HG02981 (cell line): ENCODE measurements around the gene C1RL.
A peak's percentile ranks its signal among the peaks of the same experiment; 100 is the strongest.

Experiments used
- ATAC-seq: cut with Tn5 transposase; IDR thresholded peaks from one replicate; pipeline ENCODE4 v1.9.1; 2021; ENCODE audit warnings: mild to moderate bottlenecking, moderate library complexity; ENCODE audit not compliant: unreplicated experiment

The C1RL gene

GRCh38 chr12:7139200-7139599, 30.2 kb upstream of the C1RL start:
- no peak for ATAC-seq

- no peak for ATAC-seq
These were observed 28.9 kb upstream of the C1RL start for GRCh38 chr12:7137908-7138307.

- no peak for ATAC-seq
These were observed 27.7 kb upstream of the C1RL start for GRCh38 chr12:7136676-7137075.

GRCh38 chr12:7136071-7136470, 27.1 kb upstream of the C1RL start:
- ATAC-seq = no peak

GRCh38 chr12:7134396-7135166, 25.6 kb upstream of the C1RL start:
- ATAC-seq = no peak

GRCh38 chr12:7131502-7131866, 22.5 kb upstream of the C1RL start:
- no peak for ATAC-seq

GRCh38 chr12:7130701-7131501, 21.9 kb upstream of the C1RL start:
- ATAC-seq = peak; percentile 41

GRCh38 chr12:7129872-7130691, 21.1 kb upstream of the C1RL start, which contains the start of gene CLSTN3:
Gene CLSTN3 (plus strand): TSS chr12:7130371. CDS start chr12:7130649, 278 bp downstream.
- peak; percentile 66 for ATAC-seq

- ATAC-seq = no peak
These were observed 20.4 kb upstream of the C1RL start for GRCh38 chr12:7129287-7129871.

- ATAC-seq = no peak
These were observed 19.8 kb upstream of the C1RL start, which contains the start of gene RBP5 for GRCh38 chr12:7128681-7129286. Gene RBP5 (minus strand): TSS chr12:7128889. CDS start chr12:7128775, 114 bp downstream.

GRCh38 chr12:7127916-7128626, 19.1 kb upstream of the C1RL start:
- ATAC-seq = no peak

- no peak for ATAC-seq
These were observed 16.7 kb upstream of the C1RL start for GRCh38 chr12:7125632-7126227.

GRCh38 chr12:7123806-7124522, 14.9 kb upstream of the C1RL start:
- ATAC-seq = no peak

GRCh38 chr12:7122811-7123769, 14.1 kb upstream of the C1RL start:
- ATAC-seq = no peak

- no peak for ATAC-seq
These were observed 12.3 kb upstream of the C1RL start for GRCh38 chr12:7121324-7121723.

- ATAC-seq = no peak
These were observed 11.2 kb upstream of the C1RL start for GRCh38 chr12:7120166-7120565.

- ATAC-seq = no peak
These were observed 9.9 kb upstream of the C1RL start for GRCh38 chr12:7118881-7119280.

- no peak for ATAC-seq
These were observed 8.7 kb upstream of the C1RL start for GRCh38 chr12:7117670-7118069.
